Measurements from ENCODE around the gene LRRC10. TPM values are rescaled to one million over a fixed set of nuclear protein-coding genes. Genes with fewer than 3 reads are reported as not detected.

Gene LRRC10, protein sequence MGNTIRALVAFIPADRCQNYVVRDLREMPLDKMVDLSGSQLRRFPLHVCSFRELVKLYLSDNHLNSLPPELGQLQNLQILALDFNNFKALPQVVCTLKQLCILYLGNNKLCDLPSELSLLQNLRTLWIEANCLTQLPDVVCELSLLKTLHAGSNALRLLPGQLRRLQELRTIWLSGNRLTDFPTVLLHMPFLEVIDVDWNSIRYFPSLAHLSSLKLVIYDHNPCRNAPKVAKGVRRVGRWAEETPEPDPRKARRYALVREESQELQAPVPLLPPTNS
- total RNA-seq = not detected

DNA sequence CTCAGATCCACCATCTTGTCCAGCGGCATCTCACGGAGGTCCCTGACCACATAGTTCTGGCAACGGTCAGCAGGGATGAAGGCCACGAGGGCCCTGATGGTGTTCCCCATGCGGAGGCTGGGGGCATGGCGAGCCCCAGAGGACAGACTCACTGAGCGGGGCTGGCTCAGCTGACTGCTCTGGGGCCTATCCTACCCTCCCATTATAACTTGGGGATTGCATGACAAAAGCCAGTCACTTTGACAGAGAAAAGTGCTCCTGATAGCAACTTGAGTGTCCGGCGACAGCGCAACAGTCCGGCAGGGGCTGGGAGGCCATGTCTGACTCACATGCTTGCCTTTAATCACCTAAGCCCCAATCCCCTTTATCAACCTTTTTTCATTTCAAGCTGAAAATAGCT lies at the start of gene LRRC10:
TSS of gene LRRC10 (minus strand) at position 179 of the 400 bp plus-strand sequence. CDS start at position 110, 69 bp downstream.
- DNase-seq (ENCODE audit: low spot score in 2 of 2) = no peak

DNA sequence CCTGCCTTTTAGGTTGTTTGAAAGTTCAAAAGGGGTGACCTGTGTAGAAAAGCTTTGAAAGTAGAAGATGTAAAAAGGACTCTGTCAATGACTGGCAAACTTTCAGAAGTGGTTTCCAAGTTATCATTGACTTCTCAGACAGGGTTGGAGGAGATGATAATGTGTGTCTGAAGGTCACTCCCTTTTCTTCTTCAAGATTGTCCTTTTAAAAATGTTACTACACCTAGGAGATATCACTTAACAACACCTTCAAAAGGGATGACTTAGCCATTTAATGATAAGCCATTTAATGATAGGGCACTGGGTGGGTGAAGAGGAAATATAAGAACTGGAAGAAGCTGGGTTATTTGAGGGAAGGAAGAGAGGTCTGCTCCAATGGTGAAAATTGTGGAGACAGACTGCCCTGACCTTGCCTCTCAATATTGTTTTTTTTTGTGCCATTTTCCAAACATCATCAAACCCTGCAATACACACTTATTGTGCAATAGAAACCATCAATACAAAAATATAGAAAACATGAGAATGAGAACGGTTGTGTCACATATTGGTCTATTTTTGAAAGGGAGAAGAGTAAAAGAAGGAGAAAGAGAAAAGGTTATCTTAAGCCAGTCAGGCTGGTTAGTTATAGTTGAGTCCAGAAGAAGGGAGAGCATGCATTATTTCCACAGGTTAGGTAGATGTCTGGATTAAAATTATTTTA lies 49.6 kb upstream of the LRRC10 start:
- TF ChIP-seq, protein P1, sequence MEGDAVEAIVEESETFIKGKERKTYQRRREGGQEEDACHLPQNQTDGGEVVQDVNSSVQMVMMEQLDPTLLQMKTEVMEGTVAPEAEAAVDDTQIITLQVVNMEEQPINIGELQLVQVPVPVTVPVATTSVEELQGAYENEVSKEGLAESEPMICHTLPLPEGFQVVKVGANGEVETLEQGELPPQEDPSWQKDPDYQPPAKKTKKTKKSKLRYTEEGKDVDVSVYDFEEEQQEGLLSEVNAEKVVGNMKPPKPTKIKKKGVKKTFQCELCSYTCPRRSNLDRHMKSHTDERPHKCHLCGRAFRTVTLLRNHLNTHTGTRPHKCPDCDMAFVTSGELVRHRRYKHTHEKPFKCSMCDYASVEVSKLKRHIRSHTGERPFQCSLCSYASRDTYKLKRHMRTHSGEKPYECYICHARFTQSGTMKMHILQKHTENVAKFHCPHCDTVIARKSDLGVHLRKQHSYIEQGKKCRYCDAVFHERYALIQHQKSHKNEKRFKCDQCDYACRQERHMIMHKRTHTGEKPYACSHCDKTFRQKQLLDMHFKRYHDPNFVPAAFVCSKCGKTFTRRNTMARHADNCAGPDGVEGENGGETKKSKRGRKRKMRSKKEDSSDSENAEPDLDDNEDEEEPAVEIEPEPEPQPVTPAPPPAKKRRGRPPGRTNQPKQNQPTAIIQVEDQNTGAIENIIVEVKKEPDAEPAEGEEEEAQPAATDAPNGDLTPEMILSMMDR (IDR thresholded peaks at IDR 0.05) = no peak
- no peak for TF ChIP-seq POLR2AphosphoS5 (IDR thresholded peaks at IDR 0.05)
- no peak for TF ChIP-seq POLR2A (IDR thresholded peaks at IDR 0.05)
- intact Hi-C loops (cut with DNase I; ENCODE audit: low total_unique reads) = no loop called here
- no peaks in the 10 kb centered on the region for H3K9me3 ChIP-seq
- no peak overlapping the region for H3K4me3 ChIP-seq
- H3K4me1 ChIP-seq = no peaks in the 10 kb centered on the region
- H3K36me3 ChIP-seq = no peaks in the 10 kb centered on the region
- no peaks in the 10 kb centered on the region for H3K27me3 ChIP-seq
- H3K27ac ChIP-seq = no peak overlapping the region
- no peak for DNase-seq (ENCODE audit: low spot score in 2 of 2)

More for the DNA sequence above, at the start of gene LRRC10:
- Histone ChIP-seq H3K27ac (no peak within 1 kb of the TSS), H3K4me1 (no peaks in the 10 kb centered on the region), H3K9me3 (no peaks in the 10 kb centered on the region), H3K27me3 (no peaks in the 10 kb centered on the region), H3K4me3 (no peak within 1 kb of the TSS), H3K36me3 (no peaks in the 10 kb centered on the region)
- TF ChIP-seq, protein P1 (IDR thresholded peaks at IDR 0.05) = no peak
- no peak for TF ChIP-seq POLR2AphosphoS5 (IDR thresholded peaks at IDR 0.05)
- no peak for TF ChIP-seq POLR2A (IDR thresholded peaks at IDR 0.05)
- intact Hi-C loops (cut with DNase I; ENCODE audit: low total_unique reads) = no loop called here

DNA sequence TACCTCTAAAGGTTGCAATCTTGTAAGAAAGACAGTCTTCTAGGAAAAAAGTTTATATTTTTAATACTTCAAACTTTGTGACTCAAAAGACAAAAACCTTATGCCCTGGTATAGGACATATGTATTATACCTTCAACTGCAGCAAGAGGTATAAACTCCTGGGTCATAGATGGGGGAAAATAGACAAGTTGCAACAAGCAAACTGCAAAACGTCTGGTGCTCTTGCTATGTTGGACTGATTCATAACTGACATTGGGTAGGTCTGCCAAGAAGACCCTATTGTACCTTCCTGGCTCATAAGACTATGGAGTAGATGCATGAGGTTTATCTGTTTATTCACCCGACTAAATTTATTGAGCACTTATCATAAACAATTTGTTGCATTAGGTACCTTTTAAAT lies 47.5 kb upstream of the LRRC10 start:
- Histone ChIP-seq H3K4me1 (no peaks in the 10 kb centered on the region), H3K36me3 (no peaks in the 10 kb centered on the region), H3K27ac (no peak overlapping the region), H3K9me3 (no peaks in the 10 kb centered on the region), H3K4me3 (no peak overlapping the region), H3K27me3 (no peaks in the 10 kb centered on the region)
- intact Hi-C loops (cut with DNase I; ENCODE audit: low total_unique reads) = no loop called here
- TF ChIP-seq, protein P1 (IDR thresholded peaks at IDR 0.05) = no peak
- no peak for TF ChIP-seq POLR2AphosphoS5 (IDR thresholded peaks at IDR 0.05)
- no peak for TF ChIP-seq POLR2A (IDR thresholded peaks at IDR 0.05)
- DNase-seq (ENCODE audit: low spot score in 2 of 2) = no peak

DNA sequence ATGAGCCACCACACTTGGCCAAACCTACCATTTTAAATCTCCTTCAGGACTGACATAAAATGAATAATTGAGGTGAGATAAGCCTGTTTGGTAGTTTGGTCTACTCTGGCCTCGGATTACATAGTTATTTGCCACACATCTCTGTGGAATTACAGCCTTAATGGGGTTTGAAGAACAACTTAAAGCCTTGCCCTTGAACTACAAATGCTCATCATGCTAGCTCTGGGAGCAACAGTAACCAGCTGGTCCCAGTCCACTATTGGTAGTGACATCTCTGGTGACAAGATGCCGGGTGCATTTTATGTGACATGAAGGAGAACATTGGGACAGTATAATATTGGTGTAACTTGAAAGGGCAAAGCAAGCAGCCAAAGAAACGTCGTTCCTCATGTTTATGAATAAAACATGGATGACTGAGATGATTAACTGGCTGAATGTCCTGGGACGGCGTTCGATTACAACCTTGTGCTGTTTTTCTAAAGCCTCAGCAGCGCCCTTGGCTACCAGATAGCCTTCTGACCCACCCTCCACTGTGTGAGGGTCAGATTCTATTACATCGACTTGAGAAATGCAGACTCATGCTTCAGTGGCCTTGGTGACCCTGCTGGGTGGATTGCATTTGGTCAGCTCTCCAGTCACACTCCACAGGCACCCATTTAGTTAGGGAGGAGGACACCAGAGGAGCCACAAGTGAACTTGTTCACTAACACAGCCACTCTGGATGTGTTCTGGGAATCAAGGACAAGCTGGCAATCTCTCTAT lies 46.9 kb upstream of the LRRC10 start:
- no peaks in the 10 kb centered on the region for H3K27me3 ChIP-seq
- no peak for DNase-seq (ENCODE audit: low spot score in 2 of 2)
- intact Hi-C loops (cut with DNase I; ENCODE audit: low total_unique reads) = no loop called here
- no peaks in the 10 kb centered on the region for H3K4me1 ChIP-seq
- H3K9me3 ChIP-seq = no peaks in the 10 kb centered on the region
- H3K36me3 ChIP-seq = no peaks in the 10 kb centered on the region
- H3K4me3 ChIP-seq = no peak overlapping the region
- no peak overlapping the region for H3K27ac ChIP-seq
- TF ChIP-seq, protein P1 (IDR thresholded peaks at IDR 0.05) = no peak
- no peak for TF ChIP-seq POLR2AphosphoS5 (IDR thresholded peaks at IDR 0.05)
- no peak for TF ChIP-seq POLR2A (IDR thresholded peaks at IDR 0.05)

All from breast epithelium (tissue), 4 donors.